HepG2 (cell line): Measurements from ENCODE around the gene RNF168. TPM values are rescaled to one million over a fixed set of nuclear protein-coding genes. Genes with fewer than 3 reads are reported as not detected.

ENCODE experiments used
- CHD2 ChIP-seq: IDR thresholded peaks from 2 replicates; pipeline ENCODE4 v1.6.1; 2011; ENCODE audit warnings: low read depth, low read length, improper control_type of control experiment
- DR1 ChIP-seq: sonication (generic); formaldehyde crosslinking; IDR thresholded peaks from 2 replicates; pipeline ENCODE4 v1.8.0; 2021; ENCODE audit warnings: mild to moderate bottlenecking, missing genetic modification reagents, inconsistent platforms
- ERF ChIP-seq: IDR thresholded peaks from 2 replicates; pipeline ENCODE4 v1.6.1; 2018; ENCODE audit warnings: missing biosample characterization, missing genetic modification reagents
- GABPA ChIP-seq, 2 experiments: IDR thresholded peaks; 2 replicates each; pipeline ENCODE4 v1.6.1; 2011 to 2016; ENCODE audit warnings: low read depth in 2 of 2, low read length in 1 of 2, missing biosample characterization in 1 of 2, missing genetic modification characterization in 1 of 2
- KDM3A ChIP-seq: IDR thresholded peaks from 2 replicates; pipeline ENCODE4 v1.6.1; 2018; ENCODE audit warnings: low read depth, missing compliant biosample characterization
- KLF11 ChIP-seq: IDR thresholded peaks from 2 replicates; pipeline ENCODE4 v1.6.1; 2016; ENCODE audit warnings: missing compliant biosample characterization
- MEIS1 ChIP-seq: sonication (generic); formaldehyde crosslinking; IDR thresholded peaks from 2 replicates; pipeline ENCODE4 v1.9.0; 2021; ENCODE audit warnings: mild to moderate bottlenecking, missing genetic modification reagents, moderate library complexity, borderline replicate concordance
- MIER3 ChIP-seq: IDR thresholded peaks from 2 replicates; pipeline ENCODE4 v1.6.1; 2016; ENCODE audit warnings: missing compliant biosample characterization, borderline replicate concordance
- NFIB ChIP-seq: sonication (generic); formaldehyde crosslinking; IDR thresholded peaks from 2 replicates; pipeline ENCODE4 v1.9.0; 2021; ENCODE audit warnings: missing genetic modification reagents, mild to moderate bottlenecking, borderline replicate concordance
- NR2F2 ChIP-seq: IDR thresholded peaks from 2 replicates; pipeline ENCODE4 v1.6.1; 2012; ENCODE audit warnings: low read depth, inconsistent platforms, borderline replicate concordance
- RAD51 ChIP-seq: fragments of 450-650 bp; IDR thresholded peaks from 2 replicates; pipeline ENCODE4 v1.6.1; 2016; ENCODE audit warnings: borderline replicate concordance
- SAP130 ChIP-seq: IDR thresholded peaks from 2 replicates; pipeline ENCODE4 v1.6.1; 2016; ENCODE audit warnings: low read depth
- ZFP41 ChIP-seq: sonication (generic); formaldehyde crosslinking; IDR thresholded peaks from 2 replicates; pipeline ENCODE4 v1.4.0; 2020; ENCODE audit warnings: mild to moderate bottlenecking, missing genetic modification reagents, borderline replicate concordance
- ZNF501 ChIP-seq: sonication (generic); formaldehyde crosslinking; IDR thresholded peaks from 2 replicates; pipeline ENCODE4 v1.5.1; 2020; ENCODE audit warnings: mild to moderate bottlenecking, moderate library complexity, missing genetic modification reagents
- polyA plus RNA-seq, 8 experiments: library from polyadenylated mRNA; depleted of rRNA in 3 of 8; stranded (reverse) in 7 of 8; unstranded in 1 of 8; fragments of >200 nt; fragmentation: Illumina TruSeq in 4 of 8; extraction: Trizol in 4 of 8; gene quantifications; 2 replicates each; pipeline versions ENCODE4 v1.2.1 to v1.2.3, GENCODE V29; 2011 to 2016; ENCODE audit warnings: low read depth in 4 of 8, missing spikeins in 1 of 8, mixed read lengths in 1 of 8; ENCODE audit not compliant: insufficient read depth in 1 of 8
- total RNA-seq, 5 experiments: library from RNA; depleted of rRNA; stranded (reverse); fragments of >200 nt; fragmentation: Illumina TruSeq; extraction: Trizol; gene quantifications; 2 replicates each; pipeline ENCODE4 v1.2.3, GENCODE V29; 2016; ENCODE audit warnings: low read depth in 1 of 5
- TF ChIP-seq, protein P1 (sequence below): sonication (generic); formaldehyde crosslinking; IDR thresholded peaks from 2 replicates; pipeline ENCODE4 v1.4.0; 2020; ENCODE audit warnings: missing genetic modification reagents
- TF ChIP-seq, protein P2 (sequence below): sonication (generic); formaldehyde crosslinking; IDR thresholded peaks from 2 replicates; pipeline ENCODE4 v1.5.1; 2020; ENCODE audit warnings: mild to moderate bottlenecking, moderate library complexity, missing genetic modification reagents
- TF ChIP-seq, protein P3 (sequence below): IDR thresholded peaks from 2 replicates; pipeline ENCODE4 v1.6.1; 2018; ENCODE audit warnings: missing genetic modification reagents, mild to moderate bottlenecking, missing compliant biosample characterization
- TF ChIP-seq, protein P4 (sequence below): IDR thresholded peaks from 2 replicates; pipeline ENCODE4 v1.6.1; 2012; ENCODE audit warnings: inconsistent platforms
- TF ChIP-seq, protein P5 (sequence below), 2 experiments: sonication (generic) in 1 of 2; formaldehyde crosslinking in 1 of 2; IDR thresholded peaks; 2 replicates each; pipeline versions ENCODE4 v1.4.0 to v1.6.1; 2018 to 2020; ENCODE audit warnings: missing genetic modification reagents in 2 of 2, borderline replicate concordance in 1 of 2, low read depth in 1 of 2, mild to moderate bottlenecking in 1 of 2, missing biosample characterization in 1 of 2
- TF ChIP-seq, protein P6 (sequence below): IDR thresholded peaks from 2 replicates; pipeline ENCODE4 v1.6.1; 2016; ENCODE audit warnings: low read depth, control low read depth

The RNF168 gene
- total and polyA plus RNA-seq, 2 of the 13 experiments (the other 11 are each of a cell fraction or from before 2014, with no cell fraction given): 3.7 to 22.9 TPM

DNA sequence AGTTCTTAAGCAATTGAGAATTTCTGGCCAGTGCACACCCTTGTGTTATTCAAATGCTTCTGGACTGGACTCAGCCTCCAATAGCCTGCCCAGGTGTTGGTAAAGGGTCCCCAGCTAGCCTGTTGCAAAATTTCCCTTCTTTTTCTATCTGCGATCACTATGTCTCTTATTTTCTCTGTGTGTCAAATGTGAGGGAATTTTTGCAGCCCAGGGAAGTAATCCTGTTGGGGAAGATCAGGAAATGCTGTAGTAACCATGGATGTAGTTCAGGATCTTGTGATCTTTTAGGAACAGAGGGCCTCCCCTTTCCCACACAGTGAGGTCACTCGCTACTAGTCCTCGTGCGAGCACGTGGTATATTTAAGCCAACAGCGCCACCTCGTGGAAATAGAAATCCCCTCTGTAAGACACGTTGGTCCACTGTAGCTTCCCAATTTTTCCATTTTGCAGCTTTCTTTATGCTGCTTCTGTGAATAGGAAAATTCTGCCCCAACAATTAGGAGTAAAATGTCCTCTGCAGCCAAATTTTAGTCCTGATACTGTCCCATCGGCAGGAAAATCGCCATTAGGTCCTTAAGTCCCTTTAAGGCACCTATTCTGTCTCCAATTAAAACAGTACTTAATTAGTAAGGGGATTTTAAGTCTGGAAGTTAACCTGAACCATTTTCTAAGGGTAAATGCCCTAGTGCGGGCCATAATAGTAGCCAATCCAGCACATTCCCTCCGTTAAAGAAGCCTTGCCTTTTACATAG is 15.6 kb upstream of the RNF168 start (continued):
- TF ChIP-seq, protein P1, sequence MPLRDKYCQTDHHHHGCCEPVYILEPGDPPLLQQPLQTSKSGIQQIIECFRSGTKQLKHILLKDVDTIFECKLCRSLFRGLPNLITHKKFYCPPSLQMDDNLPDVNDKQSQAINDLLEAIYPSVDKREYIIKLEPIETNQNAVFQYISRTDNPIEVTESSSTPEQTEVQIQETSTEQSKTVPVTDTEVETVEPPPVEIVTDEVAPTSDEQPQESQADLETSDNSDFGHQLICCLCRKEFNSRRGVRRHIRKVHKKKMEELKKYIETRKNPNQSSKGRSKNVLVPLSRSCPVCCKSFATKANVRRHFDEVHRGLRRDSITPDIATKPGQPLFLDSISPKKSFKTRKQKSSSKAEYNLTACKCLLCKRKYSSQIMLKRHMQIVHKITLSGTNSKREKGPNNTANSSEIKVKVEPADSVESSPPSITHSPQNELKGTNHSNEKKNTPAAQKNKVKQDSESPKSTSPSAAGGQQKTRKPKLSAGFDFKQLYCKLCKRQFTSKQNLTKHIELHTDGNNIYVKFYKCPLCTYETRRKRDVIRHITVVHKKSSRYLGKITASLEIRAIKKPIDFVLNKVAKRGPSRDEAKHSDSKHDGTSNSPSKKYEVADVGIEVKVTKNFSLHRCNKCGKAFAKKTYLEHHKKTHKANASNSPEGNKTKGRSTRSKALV (CRISPR knock-in tag): no peak
- TF ChIP-seq, protein P2, sequence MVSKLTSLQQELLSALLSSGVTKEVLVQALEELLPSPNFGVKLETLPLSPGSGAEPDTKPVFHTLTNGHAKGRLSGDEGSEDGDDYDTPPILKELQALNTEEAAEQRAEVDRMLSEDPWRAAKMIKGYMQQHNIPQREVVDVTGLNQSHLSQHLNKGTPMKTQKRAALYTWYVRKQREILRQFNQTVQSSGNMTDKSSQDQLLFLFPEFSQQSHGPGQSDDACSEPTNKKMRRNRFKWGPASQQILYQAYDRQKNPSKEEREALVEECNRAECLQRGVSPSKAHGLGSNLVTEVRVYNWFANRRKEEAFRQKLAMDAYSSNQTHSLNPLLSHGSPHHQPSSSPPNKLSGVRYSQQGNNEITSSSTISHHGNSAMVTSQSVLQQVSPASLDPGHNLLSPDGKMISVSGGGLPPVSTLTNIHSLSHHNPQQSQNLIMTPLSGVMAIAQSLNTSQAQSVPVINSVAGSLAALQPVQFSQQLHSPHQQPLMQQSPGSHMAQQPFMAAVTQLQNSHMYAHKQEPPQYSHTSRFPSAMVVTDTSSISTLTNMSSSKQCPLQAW: 0 out of 2 replicates have a peak, but pooled peaks have one; percentile 34
- peak; percentile 60 for TF ChIP-seq SAP130 (CRISPR knock-in tag)
- no peak for TF ChIP-seq DR1 (CRISPR knock-in tag)
- TF ChIP-seq MEIS1 (CRISPR knock-in tag): no peak
- TF ChIP-seq, protein P3, sequence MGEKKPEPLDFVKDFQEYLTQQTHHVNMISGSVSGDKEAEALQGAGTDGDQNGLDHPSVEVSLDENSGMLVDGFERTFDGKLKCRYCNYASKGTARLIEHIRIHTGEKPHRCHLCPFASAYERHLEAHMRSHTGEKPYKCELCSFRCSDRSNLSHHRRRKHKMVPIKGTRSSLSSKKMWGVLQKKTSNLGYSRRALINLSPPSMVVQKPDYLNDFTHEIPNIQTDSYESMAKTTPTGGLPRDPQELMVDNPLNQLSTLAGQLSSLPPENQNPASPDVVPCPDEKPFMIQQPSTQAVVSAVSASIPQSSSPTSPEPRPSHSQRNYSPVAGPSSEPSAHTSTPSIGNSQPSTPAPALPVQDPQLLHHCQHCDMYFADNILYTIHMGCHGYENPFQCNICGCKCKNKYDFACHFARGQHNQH (CRISPR knock-in tag): peak; percentile 57; the same call in 1 of the 2 replicates
- no peak for TF ChIP-seq ZFP41
- TF ChIP-seq, protein P4, sequence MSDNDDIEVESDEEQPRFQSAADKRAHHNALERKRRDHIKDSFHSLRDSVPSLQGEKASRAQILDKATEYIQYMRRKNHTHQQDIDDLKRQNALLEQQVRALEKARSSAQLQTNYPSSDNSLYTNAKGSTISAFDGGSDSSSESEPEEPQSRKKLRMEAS: peak; percentile 90
- peak; percentile 45; the same call in 1 of the 2 replicates for TF ChIP-seq MIER3 (CRISPR knock-in tag)
- TF ChIP-seq, protein P5, sequence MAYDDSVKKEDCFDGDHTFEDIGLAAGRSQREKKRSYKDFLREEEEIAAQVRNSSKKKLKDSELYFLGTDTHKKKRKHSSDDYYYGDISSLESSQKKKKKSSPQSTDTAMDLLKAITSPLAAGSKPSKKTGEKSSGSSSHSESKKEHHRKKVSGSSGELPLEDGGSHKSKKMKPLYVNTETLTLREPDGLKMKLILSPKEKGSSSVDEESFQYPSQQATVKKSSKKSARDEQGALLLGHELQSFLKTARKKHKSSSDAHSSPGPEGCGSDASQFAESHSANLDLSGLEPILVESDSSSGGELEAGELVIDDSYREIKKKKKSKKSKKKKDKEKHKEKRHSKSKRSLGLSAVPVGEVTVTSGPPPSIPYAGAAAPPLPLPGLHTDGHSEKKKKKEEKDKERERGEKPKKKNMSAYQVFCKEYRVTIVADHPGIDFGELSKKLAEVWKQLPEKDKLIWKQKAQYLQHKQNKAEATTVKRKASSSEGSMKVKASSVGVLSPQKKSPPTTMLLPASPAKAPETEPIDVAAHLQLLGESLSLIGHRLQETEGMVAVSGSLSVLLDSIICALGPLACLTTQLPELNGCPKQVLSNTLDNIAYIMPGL (CRISPR knock-in tag; IDR thresholded peaks at IDR 0.05; ENCODE audit: borderline replicate concordance in 1 of 2, low read depth in 1 of 2): peak; percentile 49 to 58; a peak in 2 of 4 replicates
- 0 out of 2 replicates have a peak, but pooled peaks have one; percentile 45 for TF ChIP-seq ZNF501 (CRISPR knock-in tag)
- TF ChIP-seq, protein P6, sequence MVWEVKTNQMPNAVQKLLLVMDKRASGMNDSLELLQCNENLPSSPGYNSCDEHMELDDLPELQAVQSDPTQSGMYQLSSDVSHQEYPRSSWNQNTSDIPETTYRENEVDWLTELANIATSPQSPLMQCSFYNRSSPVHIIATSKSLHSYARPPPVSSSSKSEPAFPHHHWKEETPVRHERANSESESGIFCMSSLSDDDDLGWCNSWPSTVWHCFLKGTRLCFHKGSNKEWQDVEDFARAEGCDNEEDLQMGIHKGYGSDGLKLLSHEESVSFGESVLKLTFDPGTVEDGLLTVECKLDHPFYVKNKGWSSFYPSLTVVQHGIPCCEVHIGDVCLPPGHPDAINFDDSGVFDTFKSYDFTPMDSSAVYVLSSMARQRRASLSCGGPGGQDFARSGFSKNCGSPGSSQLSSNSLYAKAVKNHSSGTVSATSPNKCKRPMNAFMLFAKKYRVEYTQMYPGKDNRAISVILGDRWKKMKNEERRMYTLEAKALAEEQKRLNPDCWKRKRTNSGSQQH (CRISPR knock-in tag): no peak
- no peak for TF ChIP-seq KLF11 (CRISPR knock-in tag)
- no peak for TF ChIP-seq CHD2
- no peak for TF ChIP-seq NR2F2
- no peak for TF ChIP-seq RAD51
- TF ChIP-seq ERF (CRISPR knock-in tag): peak; percentile 38; the same call in 1 of the 2 replicates
- TF ChIP-seq GABPA (IDR thresholded peaks at IDR 0.05; ENCODE audit: low read depth, low read length): no peak
- TF ChIP-seq GABPA (CRISPR knock-in tag; IDR thresholded peaks at IDR 0.05; ENCODE audit: low read depth): no peak
- no peak for TF ChIP-seq NFIB
- peak; percentile 50; the same call in 1 of the 2 replicates for TF ChIP-seq KDM3A (CRISPR knock-in tag)
